Ishikawa (cell line): ENCODE results near the gene PRDM16.
A peak's percentile ranks its signal among the peaks of the same experiment; 100 is the strongest.

Experiments
- CEBPB ChIP-seq: IDR thresholded peaks from 2 replicates; pipeline ENCODE4 v1.6.1; 2012
- CREB1 ChIP-seq: IDR thresholded peaks from 2 replicates; pipeline ENCODE4 v1.6.1; 2012; ENCODE audit warnings: low read depth
- EGR1 ChIP-seq: IDR thresholded peaks from 2 replicates; pipeline ENCODE4 v1.6.1; 2012
- EP300 ChIP-seq: IDR thresholded peaks from 2 replicates; pipeline ENCODE4 v1.6.1; 2012; ENCODE audit warnings: borderline replicate concordance
- FOXM1 ChIP-seq: IDR thresholded peaks from 2 replicates; pipeline ENCODE4 v1.6.1; 2012; ENCODE audit warnings: low read depth, borderline replicate concordance
- MAX ChIP-seq: IDR thresholded peaks from 2 replicates; pipeline ENCODE4 v1.6.1; 2012
- NFIC ChIP-seq: IDR thresholded peaks from 2 replicates; pipeline ENCODE4 v1.6.1; 2012
- RAD21 ChIP-seq: IDR thresholded peaks from 2 replicates; pipeline ENCODE4 v1.6.1; 2012; ENCODE audit warnings: low read depth
- REST ChIP-seq: IDR thresholded peaks from 2 replicates; pipeline ENCODE4 v1.6.1; 2012; ENCODE audit warnings: low read depth, mild to moderate bottlenecking
- TAF1 ChIP-seq: IDR thresholded peaks from 2 replicates; pipeline ENCODE4 v1.6.1; 2012; ENCODE audit warnings: low read depth, mild to moderate bottlenecking
- TCF12 ChIP-seq: IDR thresholded peaks from 2 replicates; pipeline ENCODE4 v1.6.1; 2012; ENCODE audit warnings: low read depth
- TEAD4 ChIP-seq: IDR thresholded peaks from 2 replicates; pipeline ENCODE4 v1.6.1; 2012
- USF1 ChIP-seq: IDR thresholded peaks from 2 replicates; pipeline ENCODE4 v1.6.1; 2012
- YY1 ChIP-seq: IDR thresholded peaks from 2 replicates; pipeline ENCODE4 v1.6.1; 2012; ENCODE audit warnings: low read depth
- ZBTB7A ChIP-seq: IDR thresholded peaks from 2 replicates; pipeline ENCODE4 v1.6.1; 2012; ENCODE audit warnings: low read depth

The PRDM16 gene

GRCh38 chr1:3251099-3251806 is 182.2 kb downstream of the PRDM16 start:
- no peak for TF ChIP-seq EGR1
- TF ChIP-seq FOXM1, result no peak
- TF ChIP-seq YY1, result no peak
- no peak for TF ChIP-seq CREB1
- no peak for TF ChIP-seq USF1
- TF ChIP-seq ZBTB7A, result no peak
- TF ChIP-seq TEAD4, result no peak
- no peak for TF ChIP-seq TCF12
- no peak for TF ChIP-seq MAX
- no peak for TF ChIP-seq CEBPB
- TF ChIP-seq TAF1, result no peak
- TF ChIP-seq REST, result no peak
- TF ChIP-seq NFIC, result no peak
- TF ChIP-seq RAD21, result no peak
- no peak for TF ChIP-seq EP300

- TF ChIP-seq EP300 (no peak), USF1 (no peak)
Measured at GRCh38 chr1:3251807-3252428, 182.9 kb downstream of the PRDM16 start.

- TF ChIP-seq TCF12, result no peak
- TF ChIP-seq EP300, result no peak
- TF ChIP-seq TEAD4, result no peak
- no peak for TF ChIP-seq EGR1
- no peak for TF ChIP-seq YY1
Measured at GRCh38 chr1:3255680-3256079, 186.7 kb downstream of the PRDM16 start.

- TF ChIP-seq REST, result peak; percentile 75
- no peak for TF ChIP-seq EGR1
- TF ChIP-seq TEAD4, result no peak
Measured at GRCh38 chr1:3257788-3258187, 188.8 kb downstream of the PRDM16 start.

GRCh38 chr1:3258386-3259003 is 189.5 kb downstream of the PRDM16 start:
- TF ChIP-seq CEBPB, result no peak
- TF ChIP-seq EP300, result no peak
- TF ChIP-seq MAX, result no peak
- no peak for TF ChIP-seq TEAD4
- no peak for TF ChIP-seq YY1
- no peak for TF ChIP-seq ZBTB7A
- TF ChIP-seq RAD21, result no peak
- no peak for TF ChIP-seq EGR1
- no peak for TF ChIP-seq FOXM1
- no peak for TF ChIP-seq NFIC
- TF ChIP-seq REST, result no peak
- TF ChIP-seq CREB1, result no peak
- TF ChIP-seq USF1, result no peak
